Activated naive CD8-positive, alpha-beta T cell treated with anti-CD3 and anti-CD28 coated beads, Interleukin-2, amount 50 U/mL, for 16 hours (primary cell): Measurements from ENCODE around the gene AMOTL1.

Source experiments
- DNase-seq: peaks from one replicate; pipeline ENCODE4 v3.0.0-alpha.2; 2020; ENCODE audit warnings: low read depth, low spot score

AMOTL1 gene, protein sequence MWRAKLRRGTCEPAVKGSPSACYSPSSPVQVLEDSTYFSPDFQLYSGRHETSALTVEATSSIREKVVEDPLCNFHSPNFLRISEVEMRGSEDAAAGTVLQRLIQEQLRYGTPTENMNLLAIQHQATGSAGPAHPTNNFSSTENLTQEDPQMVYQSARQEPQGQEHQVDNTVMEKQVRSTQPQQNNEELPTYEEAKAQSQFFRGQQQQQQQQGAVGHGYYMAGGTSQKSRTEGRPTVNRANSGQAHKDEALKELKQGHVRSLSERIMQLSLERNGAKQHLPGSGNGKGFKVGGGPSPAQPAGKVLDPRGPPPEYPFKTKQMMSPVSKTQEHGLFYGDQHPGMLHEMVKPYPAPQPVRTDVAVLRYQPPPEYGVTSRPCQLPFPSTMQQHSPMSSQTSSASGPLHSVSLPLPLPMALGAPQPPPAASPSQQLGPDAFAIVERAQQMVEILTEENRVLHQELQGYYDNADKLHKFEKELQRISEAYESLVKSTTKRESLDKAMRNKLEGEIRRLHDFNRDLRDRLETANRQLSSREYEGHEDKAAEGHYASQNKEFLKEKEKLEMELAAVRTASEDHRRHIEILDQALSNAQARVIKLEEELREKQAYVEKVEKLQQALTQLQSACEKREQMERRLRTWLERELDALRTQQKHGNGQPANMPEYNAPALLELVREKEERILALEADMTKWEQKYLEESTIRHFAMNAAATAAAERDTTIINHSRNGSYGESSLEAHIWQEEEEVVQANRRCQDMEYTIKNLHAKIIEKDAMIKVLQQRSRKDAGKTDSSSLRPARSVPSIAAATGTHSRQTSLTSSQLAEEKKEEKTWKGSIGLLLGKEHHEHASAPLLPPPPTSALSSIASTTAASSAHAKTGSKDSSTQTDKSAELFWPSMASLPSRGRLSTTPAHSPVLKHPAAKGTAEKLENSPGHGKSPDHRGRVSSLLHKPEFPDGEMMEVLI

DNA sequence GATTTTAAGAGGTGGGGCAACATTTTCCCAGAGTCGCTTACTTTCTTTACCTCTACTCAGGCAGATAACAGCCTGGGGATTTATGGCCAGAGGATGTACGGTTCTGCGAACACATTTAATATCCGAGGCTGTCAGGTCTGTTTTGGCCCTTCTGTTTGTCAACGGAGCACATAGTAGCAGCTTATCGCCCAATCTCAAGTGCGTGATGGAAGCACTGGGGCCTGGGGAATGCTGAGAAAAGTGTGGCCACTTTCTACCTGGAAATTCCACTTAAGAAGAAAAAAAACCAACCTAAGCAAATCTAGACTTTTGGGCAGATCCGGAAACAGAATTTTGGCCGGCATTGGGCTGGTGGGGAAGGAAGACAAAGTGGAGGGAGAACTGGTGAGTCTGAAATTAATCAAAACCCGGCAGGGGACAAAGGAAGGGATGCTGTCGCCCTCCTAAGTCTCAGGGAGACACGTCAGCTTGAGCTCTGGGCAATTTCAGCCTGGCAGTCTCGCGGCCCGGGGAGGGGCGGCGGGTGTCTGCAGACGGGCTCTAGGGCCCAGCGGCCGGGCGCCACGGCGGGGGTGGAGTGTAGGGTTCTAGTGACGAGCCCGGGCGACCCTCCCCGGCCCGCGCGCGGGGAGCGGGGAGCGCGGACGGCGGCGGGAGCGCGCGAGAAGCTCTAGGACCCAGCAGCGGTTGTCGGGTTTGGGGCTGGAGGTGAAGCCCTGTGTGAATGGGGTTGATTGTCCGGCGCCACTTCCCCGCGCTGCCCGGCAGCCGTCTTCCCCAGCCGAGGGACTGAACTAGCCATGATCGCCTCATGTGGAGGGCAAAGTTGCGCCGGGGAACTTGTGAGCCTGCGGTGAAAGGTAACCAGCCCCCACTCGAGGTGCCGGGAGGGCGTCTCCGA lies at the start of gene AMOTL1:
Gene AMOTL1 (plus strand): TSS at position 656 of the 901 bp plus-strand sequence. CDS start 156 bp downstream, at position 812.
- no peak for DNase-seq

- no peak for DNase-seq
Measured at GRCh38 chr11:94719876-94720275, 48.3 kb upstream of the AMOTL1 start.

DNA sequence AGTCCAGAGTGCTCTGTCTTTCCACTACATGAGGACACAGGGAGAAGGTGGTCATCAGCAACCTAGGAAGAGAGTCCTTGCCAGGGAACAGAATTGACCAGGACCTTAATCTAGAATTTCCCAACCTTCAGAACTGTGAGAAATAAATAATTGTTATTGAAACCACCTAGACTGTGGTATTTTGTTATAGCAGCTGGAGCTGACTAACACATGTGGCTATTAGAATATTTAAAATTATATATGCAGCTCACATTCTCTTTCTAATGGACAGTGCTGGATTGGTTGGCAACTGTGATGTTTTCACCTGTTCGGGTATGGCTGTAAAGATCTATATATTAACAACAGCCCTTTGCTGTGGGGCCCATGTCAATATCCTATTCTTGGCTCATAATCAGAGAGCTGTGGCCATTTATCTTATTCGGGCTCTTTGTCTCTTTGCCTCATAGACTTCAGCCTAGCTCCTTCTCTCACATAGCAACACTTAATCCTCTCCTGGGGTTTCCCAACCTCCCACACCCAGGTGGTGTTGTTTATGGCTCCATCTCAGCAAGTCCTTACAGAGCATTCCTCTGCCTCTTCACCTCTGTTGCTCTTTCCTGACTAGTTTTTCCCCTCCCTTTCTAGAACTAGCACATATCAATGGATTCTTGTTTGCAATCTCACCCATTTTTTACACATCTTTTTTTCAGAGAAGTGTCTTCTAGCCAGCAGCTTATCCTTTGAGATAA lies 46.4 kb upstream of the AMOTL1 start:
- no peak for DNase-seq

DNA sequence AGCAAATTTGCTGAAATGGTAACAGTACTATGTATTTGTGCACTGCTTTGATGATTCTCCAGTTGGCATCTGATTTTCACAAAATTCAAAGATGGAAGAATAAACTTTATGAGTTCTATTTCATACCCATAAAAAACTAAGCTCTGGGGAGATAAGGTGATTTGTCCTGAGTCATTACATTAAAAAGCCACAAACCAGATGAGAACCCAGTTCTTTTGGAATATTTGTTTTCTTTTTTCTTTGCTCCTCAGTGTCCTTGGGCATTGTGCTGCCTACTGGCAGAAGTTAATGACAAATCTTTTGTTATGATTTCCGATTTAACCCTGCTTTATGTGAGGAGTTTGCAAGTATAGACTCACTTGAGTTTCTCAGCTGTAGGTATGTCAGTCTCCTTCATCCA lies 45.4 kb upstream of the AMOTL1 start:
- DNase-seq: no peak

GRCh38 chr11:94725097-94725496 lies 43.1 kb upstream of the AMOTL1 start:
- DNase-seq: no peak

DNA sequence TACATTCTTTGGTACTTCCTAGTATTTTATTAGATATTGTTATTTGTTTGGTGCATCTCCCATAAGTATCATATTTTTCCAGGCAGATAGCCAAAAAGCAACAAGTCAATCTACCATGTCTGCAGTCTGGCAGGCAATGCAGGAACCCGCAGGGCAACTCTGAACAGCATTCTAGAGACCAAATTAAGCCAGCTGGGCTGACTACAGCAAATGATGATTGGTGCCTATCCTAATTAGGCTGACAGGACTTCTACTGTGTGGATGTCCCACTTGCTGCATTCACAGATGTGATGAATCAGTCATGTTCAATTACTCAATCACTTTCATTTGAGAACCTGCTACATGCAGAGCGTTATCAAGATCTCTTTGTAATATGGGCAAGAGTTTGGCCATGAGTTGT lies 40.3 kb upstream of the AMOTL1 start:
- no peak for DNase-seq

DNA sequence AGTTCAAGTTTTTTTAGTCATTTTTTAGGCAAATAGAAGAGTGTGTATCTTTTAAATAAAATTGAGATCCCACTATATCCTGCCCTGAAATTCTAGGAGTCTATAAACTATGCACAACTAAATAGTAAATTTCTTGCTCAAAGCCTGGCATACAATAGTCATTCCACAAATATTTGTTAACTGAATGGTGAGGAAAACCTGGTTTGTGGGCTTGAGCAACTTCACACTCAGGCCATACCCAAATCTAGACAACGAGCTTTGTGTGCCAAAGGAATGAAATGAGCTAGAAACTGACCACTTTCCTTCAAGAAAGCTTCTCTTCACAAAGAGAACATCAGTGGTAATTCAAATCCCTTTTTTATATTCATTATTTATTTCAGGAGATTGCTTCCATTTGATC lies 39.6 kb upstream of the AMOTL1 start:
- no peak for DNase-seq

GRCh38 chr11:94728966-94729751 lies 39.0 kb upstream of the AMOTL1 start:
- DNase-seq: no peak

- DNase-seq: no peak
Measured at GRCh38 chr11:94730153-94730552, 38.0 kb upstream of the AMOTL1 start.

GRCh38 chr11:94731880-94732601 lies 36.1 kb upstream of the AMOTL1 start:
- DNase-seq: no peak

GRCh38 chr11:94732617-94733281 lies 35.4 kb upstream of the AMOTL1 start:
- no peak for DNase-seq

- DNase-seq: no peak
Measured at GRCh38 chr11:94734563-94735275, 33.4 kb upstream of the AMOTL1 start.

GRCh38 chr11:94735907-94736306 lies 32.2 kb upstream of the AMOTL1 start:
- DNase-seq: no peak

DNA sequence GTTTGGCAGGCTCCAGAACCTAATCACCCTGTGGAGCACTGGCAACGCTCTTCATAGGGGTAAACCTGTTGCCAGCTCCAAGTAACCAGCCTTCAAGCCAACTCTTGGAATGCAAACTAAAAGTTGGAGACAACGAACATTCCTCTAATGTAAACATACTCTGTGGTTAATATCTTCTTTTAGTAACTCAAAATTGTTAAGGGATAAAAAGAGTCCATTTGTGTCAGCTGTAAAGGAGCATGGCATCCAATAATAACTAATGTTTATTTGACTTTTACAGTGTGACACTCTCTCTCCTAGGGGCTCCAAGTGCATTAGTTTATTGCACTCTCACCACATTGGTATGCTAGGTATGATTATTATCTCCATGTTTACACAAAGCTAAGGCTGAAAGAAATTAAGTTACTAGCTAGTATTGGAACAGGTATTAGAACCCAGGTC lies 31.0 kb upstream of the AMOTL1 start:
- DNase-seq: no peak

DNA sequence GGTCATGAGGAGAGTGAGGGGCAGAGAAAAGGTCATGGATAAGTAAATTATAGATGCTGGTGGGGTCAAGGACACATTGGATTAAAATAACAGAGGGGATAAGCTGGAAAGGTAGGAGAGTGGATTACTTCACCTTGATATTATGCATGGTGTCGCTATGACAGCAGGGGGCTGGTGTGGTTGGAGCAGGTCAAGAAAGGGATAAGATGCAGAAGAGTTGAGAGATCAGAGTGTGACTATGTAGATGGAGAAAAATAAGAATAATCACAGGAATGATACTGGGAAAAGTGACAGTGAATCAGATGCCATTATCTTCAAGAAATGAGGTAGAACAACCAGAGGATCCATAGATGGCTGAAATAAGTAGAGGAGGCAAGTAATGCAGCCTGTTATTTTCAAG lies 29.4 kb upstream of the AMOTL1 start:
- DNase-seq: no peak

DNA sequence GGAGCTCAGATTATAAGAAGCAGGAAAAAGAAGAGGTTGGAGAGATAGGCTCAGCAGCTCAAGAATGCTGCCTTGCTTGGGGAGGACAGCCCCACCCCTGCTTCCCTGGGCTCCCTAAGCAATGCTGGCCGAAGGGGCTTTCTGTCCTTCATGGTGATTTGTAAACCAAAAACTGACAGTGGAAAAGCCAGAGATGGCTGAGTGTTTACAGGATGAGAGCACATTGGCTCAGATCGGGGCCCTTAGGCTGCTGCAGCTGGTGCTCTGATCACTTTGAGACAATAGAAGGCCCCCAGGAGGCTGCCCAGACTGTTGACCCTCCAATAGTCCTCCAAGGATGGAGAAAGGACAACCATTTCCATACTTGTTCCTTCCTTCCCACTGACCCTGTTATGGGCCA lies 28.8 kb upstream of the AMOTL1 start:
- DNase-seq: no peak

DNA sequence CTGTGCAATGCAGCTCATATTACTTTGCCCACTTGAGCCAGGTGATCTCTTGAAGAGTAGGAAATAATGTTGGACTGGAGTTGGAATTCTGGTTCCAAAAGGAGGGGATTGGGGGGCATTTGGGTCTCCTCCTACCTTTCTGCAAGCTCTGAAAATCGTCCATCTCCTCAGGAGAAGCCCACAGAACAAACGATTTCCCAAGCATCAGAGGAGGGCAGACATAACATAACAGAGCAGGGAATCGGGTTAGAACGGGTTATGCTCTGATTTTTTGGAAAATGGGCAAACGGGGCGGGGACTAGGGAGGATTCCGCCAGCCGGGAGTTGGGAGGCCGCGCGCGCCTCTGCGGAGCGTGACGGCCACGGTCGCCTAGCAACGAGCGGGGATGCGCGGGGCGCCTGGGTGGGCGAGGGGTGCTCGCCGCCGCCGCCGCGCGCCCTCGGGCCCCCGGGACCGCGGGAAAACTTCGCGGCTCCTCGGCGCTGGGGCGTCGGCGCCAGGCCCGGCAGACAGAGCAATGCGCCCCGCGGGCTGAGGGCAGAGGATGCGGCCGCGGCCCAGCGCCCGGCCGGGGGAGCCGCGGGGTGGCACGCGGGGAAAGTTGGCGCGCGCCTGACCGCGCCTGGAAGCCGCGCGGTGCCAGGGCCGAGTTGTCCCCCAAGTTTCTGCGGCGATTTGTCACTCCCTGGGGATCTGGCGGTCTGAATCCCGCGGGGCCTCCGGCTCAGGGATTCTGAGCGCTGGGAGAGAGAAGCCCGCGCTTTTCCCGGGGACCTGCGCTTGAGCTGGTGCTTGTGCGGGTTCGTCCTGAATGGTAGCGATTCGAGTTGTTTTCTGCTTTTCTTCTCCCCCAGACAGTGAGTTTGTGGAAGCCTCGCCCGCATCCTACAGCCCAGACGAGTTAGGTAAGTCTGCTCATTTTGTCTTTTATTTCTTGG lies 27.8 kb upstream of the AMOTL1 start:
- DNase-seq: no peak
